GM12874 (cell line): ENCODE measurements around the gene TNNI3.

ENCODE experiments used
- TF ChIP-seq, protein P1 (sequence below): IDR thresholded peaks from 2 replicates; pipeline ENCODE4 v1.5.1; 2011; ENCODE audit warnings: low read depth, mild to moderate bottlenecking, control low read depth, low read length, moderate library complexity; ENCODE audit not compliant: insufficient read depth

The TNNI3 gene

DNA sequence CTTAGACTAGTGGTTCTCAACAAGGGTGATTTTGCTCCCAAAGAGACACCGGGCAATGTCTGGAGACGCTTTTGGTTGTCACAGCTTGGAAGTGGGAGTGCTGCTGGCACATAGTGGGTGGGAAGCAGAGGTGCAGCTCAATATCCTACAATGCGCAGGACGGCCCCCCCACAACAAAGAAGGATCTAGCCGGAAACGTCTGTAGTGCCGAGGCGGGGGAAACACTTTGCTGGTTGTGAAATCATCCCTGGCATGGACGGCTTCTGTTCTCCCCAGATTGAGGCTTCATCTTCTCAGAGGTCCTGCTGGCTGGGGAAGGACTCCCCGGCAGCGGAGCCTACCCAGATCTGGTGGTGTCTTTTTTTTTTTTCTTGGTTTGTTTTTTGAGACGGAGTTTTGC, 35.9 kb upstream of the TNNI3 start:
- TF ChIP-seq, protein P1, sequence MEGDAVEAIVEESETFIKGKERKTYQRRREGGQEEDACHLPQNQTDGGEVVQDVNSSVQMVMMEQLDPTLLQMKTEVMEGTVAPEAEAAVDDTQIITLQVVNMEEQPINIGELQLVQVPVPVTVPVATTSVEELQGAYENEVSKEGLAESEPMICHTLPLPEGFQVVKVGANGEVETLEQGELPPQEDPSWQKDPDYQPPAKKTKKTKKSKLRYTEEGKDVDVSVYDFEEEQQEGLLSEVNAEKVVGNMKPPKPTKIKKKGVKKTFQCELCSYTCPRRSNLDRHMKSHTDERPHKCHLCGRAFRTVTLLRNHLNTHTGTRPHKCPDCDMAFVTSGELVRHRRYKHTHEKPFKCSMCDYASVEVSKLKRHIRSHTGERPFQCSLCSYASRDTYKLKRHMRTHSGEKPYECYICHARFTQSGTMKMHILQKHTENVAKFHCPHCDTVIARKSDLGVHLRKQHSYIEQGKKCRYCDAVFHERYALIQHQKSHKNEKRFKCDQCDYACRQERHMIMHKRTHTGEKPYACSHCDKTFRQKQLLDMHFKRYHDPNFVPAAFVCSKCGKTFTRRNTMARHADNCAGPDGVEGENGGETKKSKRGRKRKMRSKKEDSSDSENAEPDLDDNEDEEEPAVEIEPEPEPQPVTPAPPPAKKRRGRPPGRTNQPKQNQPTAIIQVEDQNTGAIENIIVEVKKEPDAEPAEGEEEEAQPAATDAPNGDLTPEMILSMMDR, result no peak

DNA sequence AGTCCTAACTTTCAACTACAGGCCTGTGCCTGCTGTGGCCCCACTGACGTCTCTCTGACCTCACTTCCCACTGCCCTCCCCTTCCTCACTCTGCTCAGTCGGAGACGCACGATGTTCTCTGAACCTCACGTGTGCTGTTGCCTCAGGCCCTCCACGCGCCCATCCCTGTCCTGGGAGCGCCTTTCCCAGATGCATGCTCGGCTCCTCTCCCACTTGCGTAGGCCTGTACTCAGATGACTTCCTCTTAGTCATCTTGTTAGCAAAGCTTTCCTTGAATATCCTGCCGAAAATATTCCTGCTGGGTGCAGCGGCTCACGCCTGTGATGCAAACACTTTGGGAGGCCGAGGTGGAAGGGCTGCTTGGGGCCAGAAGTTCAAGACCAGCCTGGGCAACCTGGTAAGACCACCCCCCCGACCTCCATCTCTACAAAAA, 31.9 kb upstream of the TNNI3 start:
- TF ChIP-seq, protein P1, result no peak

DNA sequence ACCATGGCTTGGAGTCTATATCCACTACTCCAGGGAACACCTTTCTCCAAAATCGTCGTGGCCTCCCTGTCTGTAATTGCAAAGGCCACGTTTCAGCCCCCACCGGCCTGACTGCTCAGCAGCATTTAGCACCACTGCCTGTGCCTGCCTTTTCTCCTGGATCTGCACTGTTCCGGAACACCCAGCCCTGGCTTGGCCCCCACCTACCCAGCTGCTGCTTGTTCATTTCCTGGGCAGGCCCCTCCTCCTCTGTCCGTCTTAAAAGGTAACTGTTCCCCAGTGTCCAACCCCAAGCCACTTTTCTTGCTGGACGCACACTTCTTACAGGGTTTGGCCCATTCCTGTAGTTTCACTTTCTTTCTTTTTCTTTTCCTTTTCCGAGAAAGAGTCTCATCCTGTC, 31.1 kb upstream of the TNNI3 start:
- TF ChIP-seq, protein P1, result no peak

DNA sequence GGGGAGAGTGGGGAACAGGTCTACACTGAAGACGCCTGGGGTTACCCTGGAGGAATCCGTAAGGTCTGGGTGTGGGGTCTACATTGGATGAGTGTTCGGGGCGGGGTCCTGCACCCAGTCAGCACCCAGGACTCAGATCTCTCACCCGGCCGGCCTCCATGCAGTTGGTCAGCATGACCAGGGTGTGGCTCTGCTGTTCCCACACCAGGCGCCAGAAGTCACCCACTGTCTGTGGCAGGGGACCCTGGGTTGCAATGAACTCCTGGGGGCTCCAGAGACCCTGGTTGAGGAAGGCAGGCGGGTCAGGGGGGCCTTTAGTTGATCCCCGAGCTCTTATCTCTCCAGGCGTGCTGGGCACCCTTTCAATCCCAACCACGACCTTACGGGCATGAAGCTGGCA, 28.5 kb upstream of the TNNI3 start:
- TF ChIP-seq, protein P1, result no peak

DNA sequence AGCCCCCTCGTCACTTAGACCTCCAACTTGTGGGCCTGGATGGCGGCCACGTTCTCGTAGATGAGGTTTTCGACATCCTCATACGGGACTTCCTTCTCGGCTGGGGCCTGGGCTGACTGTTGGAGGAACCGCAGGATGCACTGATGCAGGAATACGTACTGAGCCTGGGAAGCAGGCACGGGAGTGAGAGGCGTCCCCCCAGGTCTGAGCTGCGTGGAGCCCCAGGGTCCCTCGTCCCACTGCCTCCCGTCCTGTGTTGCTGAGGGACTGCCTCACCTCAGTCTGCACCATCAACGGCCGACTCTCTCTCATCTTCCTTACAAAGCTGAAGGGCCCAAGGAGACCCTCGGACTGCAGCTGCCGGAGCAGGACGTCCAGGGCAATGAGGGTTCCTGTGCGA, 24.2 kb upstream of the TNNI3 start:
- TF ChIP-seq, protein P1, result no peak

DNA sequence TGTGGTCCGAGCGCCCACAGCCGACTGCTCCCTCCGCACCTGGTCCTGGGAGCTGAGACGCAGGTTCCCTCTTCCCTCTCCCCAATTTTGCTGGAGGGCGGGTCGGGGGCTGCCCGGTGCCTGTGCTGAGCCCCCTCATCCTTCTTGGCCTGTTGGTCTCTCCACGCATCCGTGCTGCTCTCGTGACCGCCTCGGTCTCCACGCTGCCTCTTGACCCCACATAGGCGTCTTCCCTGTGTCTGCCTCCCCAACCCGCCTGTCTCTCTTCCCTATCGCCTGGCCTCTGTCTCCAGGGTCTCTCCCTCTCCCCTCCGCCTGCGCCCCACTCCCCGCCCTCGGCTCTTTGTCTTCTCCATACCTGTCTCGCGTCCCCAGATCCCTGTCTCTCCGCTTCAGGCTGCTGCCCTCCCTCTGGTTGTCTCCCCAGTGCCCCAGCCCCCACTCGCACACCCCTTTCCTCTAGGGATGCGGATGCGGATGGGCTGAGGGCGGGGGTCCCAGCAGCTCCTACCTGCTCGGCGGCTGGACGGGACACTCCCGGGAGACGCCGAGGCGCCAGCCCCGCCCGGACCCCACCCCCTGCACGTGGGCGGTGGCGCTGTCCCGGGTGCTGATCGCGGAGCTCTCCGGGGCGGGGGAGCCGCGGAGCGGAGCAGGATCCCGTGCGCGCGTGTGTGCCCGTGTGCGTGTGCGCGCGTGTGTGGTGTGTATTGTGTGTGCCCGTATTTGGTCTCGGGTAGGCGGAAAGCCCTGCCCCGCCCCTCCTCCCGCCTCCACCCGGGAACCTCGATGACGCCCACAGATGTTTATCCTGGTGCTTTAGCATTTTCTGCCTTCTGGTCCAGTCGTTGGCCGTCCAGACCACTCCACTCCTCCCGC, 22.3 kb upstream of the TNNI3 start, which contains the start of gene SYT5:
Gene SYT5 (minus strand): TSS at position 684 of the 879 bp plus-strand sequence. CDS start 1,248 bp downstream, outside the sequence.
- TF ChIP-seq, protein P1, result no peak

DNA sequence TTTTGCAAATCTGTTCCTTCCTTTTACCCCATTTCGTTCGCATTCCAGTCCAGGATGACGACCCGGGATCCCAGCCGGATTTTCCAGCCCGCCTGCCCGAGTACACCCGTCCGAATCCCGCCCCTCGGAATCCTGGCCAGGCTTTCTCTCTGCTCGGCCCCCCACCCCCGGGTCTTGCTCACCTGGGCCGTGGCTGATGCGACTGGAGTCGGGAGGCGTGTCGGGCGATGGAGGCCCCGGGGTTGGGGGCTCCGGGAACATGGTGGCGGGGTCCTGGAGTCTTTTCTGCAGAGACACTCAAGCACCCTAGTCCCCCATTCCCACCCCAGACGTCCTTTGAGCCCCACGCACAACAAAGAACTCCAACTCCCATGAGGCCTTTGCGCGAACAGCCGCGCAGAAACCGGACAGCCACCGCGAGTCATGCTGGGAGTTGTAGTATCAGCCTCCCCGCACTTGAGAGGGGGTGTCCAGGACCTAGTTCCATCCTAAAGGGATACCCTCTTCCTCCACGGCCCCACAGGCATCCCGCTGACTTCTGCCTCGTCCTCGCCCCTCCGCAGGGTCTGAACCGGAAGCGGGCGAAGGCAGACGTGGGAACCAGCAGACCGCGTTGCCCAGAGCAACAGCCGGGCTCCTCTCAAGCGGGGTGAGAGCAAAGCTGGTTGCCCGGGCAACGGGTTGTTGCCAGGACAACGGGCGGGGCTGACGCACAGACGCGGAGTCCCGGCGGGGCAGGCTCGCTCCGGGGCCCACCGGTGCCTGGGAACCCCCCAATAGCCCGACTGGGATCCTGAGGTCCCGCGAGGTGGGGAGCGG, 21.5 kb upstream of the TNNI3 start:
- TF ChIP-seq, protein P1, result no peak
